Hepatocyte (in vitro differentiated cells): ENCODE results near the gene ASTN2.

ENCODE experiments used
- EZH2 ChIP-seq: fragments of 200-600 bp; sonication (generic); IDR thresholded peaks from 2 replicates; pipeline ENCODE4 v1.6.1; 2016; ENCODE audit warnings: antibody characterized with exemption, mild to moderate bottlenecking, borderline replicate concordance
- EZH2phosphoT487 ChIP-seq: fragments of 200-600 bp; sonication (generic); IDR thresholded peaks from one replicate; pipeline ENCODE4 v1.6.1; 2018; ENCODE audit warnings: antibody characterized with exemption, mild to moderate bottlenecking, low read depth, moderate library complexity; ENCODE audit not compliant: unreplicated experiment, severe bottlenecking

GRCh38 chr9:117375956-117376355 lies 38.9 kb downstream of the ASTN2 start:
- TF ChIP-seq EZH2: no peak
- TF ChIP-seq EZH2phosphoT487: no peak
